RWPE1 (cell line): Measurements from ENCODE around the gene AIMP1.

Experiments used
- CTCF ChIA-PET: fragments of 350-600 bp; sonication (Branson Sonifier 250); formaldehyde crosslinking; extraction: SDS; loops from one replicate; lab custom pipeline; 2021; lab: Yijun Ruan, JAX
- POLR2A ChIA-PET: fragments of 400-600 bp; formaldehyde crosslinking; extraction: SDS; loops from one replicate; lab custom pipeline; 2020; ENCODE audit warnings: antibody characterized with exemption; ENCODE audit not compliant: low non-redundant PET; lab: Yijun Ruan, JAX
- DNase-seq: peaks from one replicate; pipeline ENCODE4 v3.0.0; 2012; ENCODE audit warnings: low spot score
- H3K27ac ChIP-seq: fragments of 450-650 bp; 2 replicates; pipeline ENCODE4 v1.5.1; 2017
- CTCF ChIP-seq: fragments of 450-650 bp; conservative IDR thresholded peaks from 2 replicates; pipeline ENCODE4 v1.5.1; 2017; ENCODE audit warnings: low read depth, mild to moderate bottlenecking

Gene AIMP1

DNA sequence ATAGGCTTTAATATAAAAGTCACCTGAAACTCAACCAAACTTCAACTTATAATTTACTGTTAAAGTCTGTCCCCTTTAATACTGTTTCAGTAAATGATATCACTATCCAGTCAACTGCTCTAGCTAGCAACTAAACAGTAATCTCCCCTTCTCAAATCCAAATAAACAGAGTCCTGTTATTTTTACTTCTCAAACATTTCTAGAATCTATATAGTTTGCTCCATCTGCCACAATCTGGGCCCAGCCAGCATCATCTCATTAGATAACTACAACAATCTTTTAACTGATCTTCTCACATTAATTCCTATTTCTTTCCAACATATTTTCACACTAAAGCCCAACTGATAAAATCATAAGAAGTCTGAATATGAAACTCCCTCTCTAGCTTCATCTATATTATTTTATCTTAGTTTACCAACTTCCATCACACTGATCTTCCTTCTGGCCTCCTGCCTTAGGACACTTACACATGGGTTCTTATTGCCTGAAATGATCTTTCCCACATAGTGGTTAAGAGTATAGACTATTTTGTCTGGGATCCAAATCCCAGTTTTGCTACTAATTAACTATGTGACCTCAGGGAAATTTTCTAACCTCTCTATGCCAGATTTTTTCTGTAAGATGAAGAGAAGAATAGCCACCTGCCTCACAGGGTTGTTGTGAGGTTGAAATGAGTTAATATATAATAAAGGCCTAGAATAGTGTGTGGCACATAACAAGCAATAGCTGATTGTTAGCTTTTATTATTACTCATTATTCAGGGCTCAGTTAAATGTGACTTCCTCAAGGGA is 18.9 kb upstream of the AIMP1 start:
- TF ChIP-seq CTCF = no peak
- no peak overlapping the region for H3K27ac ChIP-seq
- ChIA-PET POLR2A (no interaction called here), CTCF (interaction anchor here (0.6 kb wide), 2 partner anchors 18 to 31 kb away, joined by 3 read pairs; partner anchors contain the start of gene TBCK)
- DNase-seq = no peak

- POLR2A ChIA-PET = no interaction called here
- CTCF ChIA-PET = interaction anchor here (0.6 kb wide), 1 partner anchor 16 kb away, joined by 4 read pairs; the partner anchor contains the start of gene TBCK
Observed at GRCh38 chr4:106299977-106300376, 16.4 kb upstream of the AIMP1 start.

DNA sequence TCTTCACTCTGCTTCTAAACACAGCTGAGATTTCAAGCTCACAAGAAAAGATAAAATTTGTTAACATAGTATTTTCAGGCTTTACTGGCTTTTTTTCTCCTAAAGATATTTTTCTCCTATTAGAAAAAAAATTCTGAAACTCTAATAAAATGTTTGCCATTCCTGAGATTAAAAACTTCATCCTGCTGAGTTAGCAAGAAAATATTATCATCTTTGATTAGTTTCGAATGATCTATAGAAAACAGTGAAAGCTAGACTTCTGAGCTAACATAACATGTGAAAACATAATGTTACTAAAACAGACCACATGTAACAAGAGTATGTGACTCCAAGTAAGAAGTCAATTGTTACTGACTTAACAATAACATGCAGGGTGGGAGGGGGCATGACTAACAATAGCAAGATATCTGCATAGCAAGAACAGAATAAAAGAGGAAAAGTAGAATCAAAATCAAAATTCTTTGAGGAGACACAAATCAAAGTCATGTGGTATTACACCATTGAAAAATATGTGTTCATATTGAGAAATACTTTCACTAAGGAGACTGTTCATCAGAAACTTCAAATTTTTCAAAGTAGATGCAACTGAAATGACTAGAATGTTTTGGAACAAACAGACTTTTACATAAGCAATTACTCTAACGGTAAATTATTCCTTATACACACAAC is 14.8 kb upstream of the AIMP1 start:
- CTCF ChIA-PET = interaction anchor here (1.0 kb wide), 1 partner anchor 9 kb away, joined by 4 read pairs; no protein-coding TSS in a partner anchor
- H3K27ac ChIP-seq = no peak overlapping the region
- POLR2A ChIA-PET = no interaction called here
- no peak for DNase-seq
- TF ChIP-seq CTCF = no peak

More at GRCh38 chr4:106299977-106300376, 16.4 kb upstream of the AIMP1 start:
- DNase-seq = no peak
- no peak overlapping the region for H3K27ac ChIP-seq
- no peak for TF ChIP-seq CTCF

DNA sequence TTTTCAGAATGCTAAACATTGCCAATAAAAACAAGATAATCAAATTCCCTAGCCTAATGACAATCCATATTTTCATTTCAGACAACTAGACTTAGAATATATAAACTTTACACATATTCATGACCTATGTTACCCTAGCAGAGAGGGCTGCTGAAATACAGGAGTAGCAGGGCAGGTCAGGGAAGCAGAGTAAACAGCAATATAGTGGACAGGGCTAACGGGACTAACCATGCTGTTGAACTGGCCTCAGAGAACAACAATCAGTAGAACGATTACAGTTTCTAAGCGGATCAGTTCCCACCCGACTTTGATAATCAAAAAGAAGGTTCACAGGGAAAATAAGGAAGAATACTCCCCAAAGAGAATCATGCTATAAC is 14.3 kb upstream of the AIMP1 start:
- POLR2A ChIA-PET = no interaction called here
- no peak overlapping the region for H3K27ac ChIP-seq
- CTCF ChIA-PET = no interaction called here

GRCh38 chr4:106303548-106304281 is 12.6 kb upstream of the AIMP1 start:
- ChIA-PET POLR2A (no interaction called here), CTCF (interaction anchor here (0.6 kb wide), 2 partner anchors 11 to 1261 kb away, joined by 3 read pairs; no protein-coding TSS in a partner anchor)
- H3K27ac ChIP-seq = no peak overlapping the region
- DNase-seq = no peak
- TF ChIP-seq CTCF = no peak

More for the DNA sequence above, 14.3 kb upstream of the AIMP1 start:
- TF ChIP-seq CTCF = no peak
- no peak for DNase-seq

DNA sequence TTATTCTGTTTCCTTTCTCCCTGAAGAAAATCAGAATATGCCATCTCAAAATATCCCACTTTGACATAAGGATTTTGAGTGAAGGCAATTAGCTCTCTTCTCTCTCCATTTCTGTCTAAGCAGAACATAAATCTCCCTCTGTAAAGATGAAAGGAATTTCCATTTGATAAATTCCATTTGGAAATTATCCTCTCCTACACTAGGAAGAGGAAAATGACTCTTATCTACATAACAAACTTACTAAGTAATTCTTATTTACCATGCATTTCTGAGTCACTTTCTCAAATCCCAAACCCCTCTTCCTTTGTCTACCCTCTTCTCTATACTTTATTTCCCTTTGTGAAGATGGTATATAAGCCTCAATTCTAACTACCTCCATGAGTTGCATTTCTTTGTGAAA is 11.7 kb upstream of the AIMP1 start:
- ChIA-PET CTCF (interaction anchor here (0.6 to 1.3 kb wide), 2 partner anchors 39 to 404 kb away, joined by 3 read pairs; no protein-coding TSS in a partner anchor), POLR2A (no interaction called here)
- TF ChIP-seq CTCF = no peak
- DNase-seq = no peak
- H3K27ac ChIP-seq = no peak overlapping the region
